ENCODE measurements around the gene ANO7. TPM values are rescaled to one million over a fixed set of nuclear protein-coding genes. Genes with fewer than 3 reads are reported as not detected.

ANO7 gene
- total RNA-seq, 1 experiment from 2014 or later, result 6.9 TPM

GRCh38 chr2:241187101-241187917 lies 1.2 kb upstream of the ANO7 start:
- intact Hi-C loops (cut with micrococcal nuclease; ENCODE audit: unreplicated experiment) (no loop called here), in situ Hi-C loops (cut with HindIII; ENCODE audit: low pct_unique_long_range_greater_than_20kb, low sequenced_read_pairs) (no loop called here)
- ATAC-seq, result no peak
- TF ChIP-seq SIN3A (IDR thresholded peaks at IDR 0.05; ENCODE audit: borderline replicate concordance, insufficient read depth, low read depth, low read length), result no peak
- TF ChIP-seq, protein P1, sequence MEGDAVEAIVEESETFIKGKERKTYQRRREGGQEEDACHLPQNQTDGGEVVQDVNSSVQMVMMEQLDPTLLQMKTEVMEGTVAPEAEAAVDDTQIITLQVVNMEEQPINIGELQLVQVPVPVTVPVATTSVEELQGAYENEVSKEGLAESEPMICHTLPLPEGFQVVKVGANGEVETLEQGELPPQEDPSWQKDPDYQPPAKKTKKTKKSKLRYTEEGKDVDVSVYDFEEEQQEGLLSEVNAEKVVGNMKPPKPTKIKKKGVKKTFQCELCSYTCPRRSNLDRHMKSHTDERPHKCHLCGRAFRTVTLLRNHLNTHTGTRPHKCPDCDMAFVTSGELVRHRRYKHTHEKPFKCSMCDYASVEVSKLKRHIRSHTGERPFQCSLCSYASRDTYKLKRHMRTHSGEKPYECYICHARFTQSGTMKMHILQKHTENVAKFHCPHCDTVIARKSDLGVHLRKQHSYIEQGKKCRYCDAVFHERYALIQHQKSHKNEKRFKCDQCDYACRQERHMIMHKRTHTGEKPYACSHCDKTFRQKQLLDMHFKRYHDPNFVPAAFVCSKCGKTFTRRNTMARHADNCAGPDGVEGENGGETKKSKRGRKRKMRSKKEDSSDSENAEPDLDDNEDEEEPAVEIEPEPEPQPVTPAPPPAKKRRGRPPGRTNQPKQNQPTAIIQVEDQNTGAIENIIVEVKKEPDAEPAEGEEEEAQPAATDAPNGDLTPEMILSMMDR (IDR thresholded peaks at IDR 0.05), result no peak
- no peak for TF ChIP-seq TCF7L2 (IDR thresholded peaks at IDR 0.05; ENCODE audit: low read depth, low read length)
- Histone ChIP-seq H3K27me3 (ENCODE audit: control insufficient read depth, insufficient read depth, low read length) (no peaks in the 10 kb centered on the region), H3K4me1 (ENCODE audit: control insufficient read depth, insufficient read depth, low read length) (no peaks in the 10 kb centered on the region; the same call in 1 of the 2 replicates), H3K9me3 (ENCODE audit: control insufficient read depth, insufficient read depth, low read depth, low read length) (no peaks in the 10 kb centered on the region), H3K27ac (ENCODE audit: low read length) (no peak overlapping the region), H3K36me3 (ENCODE audit: control insufficient read depth, insufficient read depth, low read length) (no peaks in the 10 kb centered on the region), H3K4me3 (ENCODE audit: low read depth in 2 of 2, low read length in 2 of 2) (no peak overlapping the region)
- no TSS peak for BruUV-seq (replicated peaks)
- no peak for DNase-seq (ENCODE audit: low read depth, low spot score)
- CTCF ChIA-PET, result no interaction called here
- POLR2A ChIA-PET, result interaction anchor here (0.5 kb wide), 1 partner anchor 304 kb away, joined by 3 read pairs; no protein-coding TSS in a partner anchor

DNA sequence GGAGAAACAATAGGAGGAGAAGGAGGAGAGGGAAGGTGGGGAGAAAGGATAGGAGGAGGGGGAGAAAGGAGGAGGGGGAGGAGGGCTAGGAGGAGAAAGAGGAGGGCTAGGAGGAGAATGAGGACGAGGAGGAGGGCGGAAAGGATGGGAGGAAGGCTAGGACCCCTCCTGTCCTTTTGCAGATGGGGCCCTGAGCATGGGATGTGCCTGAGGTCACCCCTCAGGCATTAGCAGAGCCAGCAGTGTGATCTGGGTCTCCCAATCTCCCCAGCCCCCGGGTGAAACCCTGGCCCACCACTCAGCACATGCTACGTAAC lies 601 bp upstream of the ANO7 start:
- no peaks in the 10 kb centered on the region for H3K9me3 ChIP-seq (ENCODE audit: control insufficient read depth, insufficient read depth, low read depth, low read length)
- no peaks in the 10 kb centered on the region; the same call in 1 of the 2 replicates for H3K4me1 ChIP-seq (ENCODE audit: control insufficient read depth, insufficient read depth, low read length)
- in situ Hi-C loops (cut with HindIII; ENCODE audit: low pct_unique_long_range_greater_than_20kb, low sequenced_read_pairs) (no loop called here), intact Hi-C loops (cut with micrococcal nuclease; ENCODE audit: unreplicated experiment) (no loop called here)
- no peaks in the 10 kb centered on the region for H3K36me3 ChIP-seq (ENCODE audit: control insufficient read depth, insufficient read depth, low read length)
- ChIA-PET POLR2A (no interaction called here), CTCF (no interaction called here)
- H3K27ac ChIP-seq (ENCODE audit: low read length), result no peak overlapping the region
- DNase-seq (ENCODE audit: low read depth, low spot score) (no peak), ATAC-seq (no peak)
- no peak for TF ChIP-seq POLR2AphosphoS5 (IDR thresholded peaks at IDR 0.05; ENCODE audit: low read depth, low read length)
- no peak for TF ChIP-seq SIN3A (IDR thresholded peaks at IDR 0.05; ENCODE audit: borderline replicate concordance, insufficient read depth, low read depth, low read length)
- TF ChIP-seq TCF7L2 (IDR thresholded peaks at IDR 0.05; ENCODE audit: low read depth, low read length), result no peak
- TF ChIP-seq REST (IDR thresholded peaks at IDR 0.05; ENCODE audit: insufficient read depth in 1 of 2, low read depth in 2 of 2, low read length in 1 of 2), result no peak
- TF ChIP-seq, protein P1 (IDR thresholded peaks at IDR 0.05), result no peak
- no peaks in the 10 kb centered on the region for H3K27me3 ChIP-seq (ENCODE audit: control insufficient read depth, insufficient read depth, low read length)
- no TSS peak for BruUV-seq (replicated peaks)
- no peak overlapping the region for H3K4me3 ChIP-seq (ENCODE audit: low read depth in 2 of 2, low read length in 2 of 2)
